Esophagus muscularis mucosa (tissue), 4 donors: ENCODE measurements around the gene FAN1.

Experiments used
- CTCF ChIP-seq, 3 experiments: fragments of 200-600 bp in 2 of 3; fragments of 450-650 bp in 1 of 3; sonication (generic) in 2 of 3; IDR thresholded peaks; one replicate each; pipeline ENCODE4 v1.5.1; 2017 to 2019; ENCODE audit warnings: antibody characterized with exemption in 3 of 3, mild to moderate bottlenecking in 2 of 3, moderate library complexity in 1 of 3
- EP300 ChIP-seq: sonication (generic); formaldehyde crosslinking; IDR thresholded peaks from one replicate; pipeline ENCODE4 v1.6.1; 2017; ENCODE audit warnings: antibody characterized with exemption
- POLR2A ChIP-seq: fragments of 450-650 bp; IDR thresholded peaks from one replicate; pipeline ENCODE4 v1.6.1; 2017; ENCODE audit warnings: antibody characterized with exemption, moderate library complexity, mild to moderate bottlenecking, low read depth
- POLR2AphosphoS5 ChIP-seq, 2 donors: sonication (generic); formaldehyde crosslinking; IDR thresholded peaks; one replicate each; pipeline ENCODE4 v1.6.1; 2017; ENCODE audit warnings: antibody characterized with exemption in 2 of 2

GRCh38 chr15:30896211-30896606 lies 7.5 kb upstream of the FAN1 start:
- TF ChIP-seq CTCF (IDR thresholded peaks at IDR 0.05) (no peak), EP300 (no peak), POLR2AphosphoS5 (IDR thresholded peaks at IDR 0.05) (no peak), POLR2A (no peak)
